AG20443 (cell line): ENCODE data around the gene ANKRD10.
A peak's percentile ranks its signal among the peaks of the same experiment; 100 is the strongest.
"Not testable (repeated sequence)": the region's sequence is repeated elsewhere in the genome, so short reads cannot be mapped to it uniquely, and the experiment has no call there.

Source experiments
- DNase-seq: peaks from one replicate; pipeline ENCODE4 v3.0.0; 2012; ENCODE audit warnings: low spot score, mixed read lengths

The ANKRD10 gene

GRCh38 chr13:110915057-110915873 lies at the start of gene ANKRD10:
TSS of gene ANKRD10 (minus strand) at chr13:110915069. CDS start at chr13:110914934, 135 bp downstream.
- peak; percentile 99 for DNase-seq

- no peak for DNase-seq
Measured at GRCh38 chr13:110964229-110965037, 49.6 kb upstream of the ANKRD10 start.

DNA sequence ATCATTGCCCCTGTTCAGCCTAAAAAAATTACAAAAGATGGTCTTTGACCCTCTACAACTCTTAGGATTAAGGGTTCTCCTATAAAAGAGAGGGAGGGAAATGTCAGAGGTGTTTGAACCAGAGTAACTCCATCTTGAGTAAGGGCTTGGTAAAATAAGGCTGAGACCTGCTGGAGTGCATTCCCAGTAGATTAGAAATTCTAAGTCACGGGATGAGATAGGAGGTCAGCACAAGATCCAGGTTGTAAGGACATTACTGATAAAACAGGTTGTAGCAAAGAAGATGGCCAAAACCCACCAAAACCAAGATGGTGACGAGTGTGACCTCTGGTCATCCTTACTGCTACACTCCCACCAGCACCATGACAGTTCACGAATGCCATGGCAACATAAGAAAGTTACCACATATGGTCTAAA lies 48.7 kb upstream of the ANKRD10 start:
- DNase-seq: no peak

DNA sequence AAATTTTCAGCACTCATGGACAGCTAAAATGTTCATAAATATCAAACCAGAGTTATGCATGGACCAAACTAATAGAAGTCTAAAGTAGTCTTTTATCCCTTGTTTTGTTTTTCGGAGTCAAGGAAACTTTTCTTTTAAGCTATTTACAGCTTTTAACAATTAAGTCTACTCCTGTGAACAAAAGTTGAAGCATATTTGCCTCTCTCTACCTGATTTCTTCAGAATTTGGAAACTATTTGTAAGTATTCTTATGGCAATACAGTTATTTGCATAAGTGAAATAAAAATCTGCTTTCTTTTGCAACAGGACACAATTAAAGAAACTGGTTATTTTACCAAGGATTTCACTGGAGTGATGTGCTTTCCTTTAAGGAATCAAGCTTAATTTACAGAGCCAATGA lies 47.1 kb upstream of the ANKRD10 start:
- no peak for DNase-seq

GRCh38 chr13:110960204-110960603 lies 45.3 kb upstream of the ANKRD10 start:
- DNase-seq: no peak

GRCh38 chr13:110957931-110958330 lies 43.1 kb upstream of the ANKRD10 start:
- no peak for DNase-seq

DNA sequence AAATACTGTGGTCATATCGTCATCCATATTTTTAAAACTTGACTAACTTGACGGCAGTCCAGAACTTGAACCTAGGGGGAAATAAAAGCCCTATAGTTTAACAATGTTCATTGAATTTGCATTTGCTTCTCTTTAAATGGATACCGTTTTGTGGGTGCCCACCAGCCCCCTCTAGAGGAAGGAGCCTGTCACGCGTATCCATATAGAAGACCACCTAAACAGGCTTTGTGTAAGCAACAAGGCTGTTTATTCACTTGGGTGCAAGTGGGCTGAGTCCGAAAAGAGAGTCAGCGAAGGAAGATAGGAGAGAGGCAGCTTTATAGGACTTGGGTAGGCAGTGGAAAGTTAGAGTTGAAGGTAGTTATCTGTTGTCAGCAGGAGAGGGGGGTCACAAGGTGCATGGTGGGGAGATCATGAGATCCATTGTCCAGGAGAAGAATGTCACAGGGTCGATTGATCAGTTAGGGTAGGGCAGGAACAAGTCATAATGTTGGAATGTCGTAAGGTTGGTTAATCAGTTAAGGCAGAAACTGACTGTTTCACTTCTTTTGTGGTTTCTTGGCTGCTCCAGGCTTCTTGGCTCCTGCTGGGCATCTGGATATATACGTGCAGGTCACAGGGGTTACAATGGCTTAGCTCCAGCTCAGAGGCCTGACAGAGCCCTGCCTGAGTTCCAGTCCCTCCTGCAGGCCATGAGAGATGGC lies 42.5 kb upstream of the ANKRD10 start:
- no peak for DNase-seq

- DNase-seq: not testable (repeated sequence)
Measured at GRCh38 chr13:110956216-110956615, 41.3 kb upstream of the ANKRD10 start.

DNA sequence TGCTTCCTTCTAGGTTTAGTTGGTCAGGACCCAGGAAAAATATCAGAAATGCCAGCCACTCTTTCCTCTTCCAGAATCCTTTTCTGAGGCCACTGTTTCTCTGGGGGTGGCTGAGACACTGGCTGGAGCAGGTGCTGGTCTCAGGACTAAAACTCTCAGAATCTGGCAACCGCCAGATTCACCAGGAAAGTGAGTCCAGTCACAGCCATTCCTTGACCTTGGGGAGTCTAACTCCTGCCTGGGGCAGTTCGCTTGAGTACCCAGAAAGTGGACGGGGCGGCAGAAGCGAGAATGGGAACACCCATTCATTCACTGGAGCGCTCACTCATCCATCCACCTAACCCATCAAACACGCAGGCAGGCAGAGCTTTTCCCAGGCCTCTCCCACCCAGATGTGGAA lies 40.7 kb upstream of the ANKRD10 start:
- not testable (repeated sequence) for DNase-seq

DNA sequence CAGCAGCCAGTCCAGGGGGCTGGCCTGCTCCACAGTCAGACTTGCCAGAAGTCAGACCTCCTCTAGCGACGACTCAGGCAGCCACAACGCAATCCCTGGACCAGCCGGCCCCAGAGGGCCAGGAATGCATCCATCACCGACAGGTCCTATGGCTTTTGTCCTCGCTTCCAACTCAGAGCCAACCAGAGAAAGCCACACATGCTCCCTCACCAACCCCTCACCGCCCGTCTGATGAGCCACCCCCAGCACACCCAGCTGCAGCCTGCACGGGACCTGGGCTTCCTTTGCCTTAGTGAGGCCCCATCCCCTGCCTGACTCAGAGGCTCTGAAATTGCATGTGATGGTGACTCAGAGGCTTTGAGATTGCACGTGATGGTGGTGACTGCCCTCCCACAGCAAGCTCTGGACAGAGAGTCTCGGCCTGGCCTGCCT lies 40.2 kb upstream of the ANKRD10 start:
- peak; percentile 84 for DNase-seq

DNA sequence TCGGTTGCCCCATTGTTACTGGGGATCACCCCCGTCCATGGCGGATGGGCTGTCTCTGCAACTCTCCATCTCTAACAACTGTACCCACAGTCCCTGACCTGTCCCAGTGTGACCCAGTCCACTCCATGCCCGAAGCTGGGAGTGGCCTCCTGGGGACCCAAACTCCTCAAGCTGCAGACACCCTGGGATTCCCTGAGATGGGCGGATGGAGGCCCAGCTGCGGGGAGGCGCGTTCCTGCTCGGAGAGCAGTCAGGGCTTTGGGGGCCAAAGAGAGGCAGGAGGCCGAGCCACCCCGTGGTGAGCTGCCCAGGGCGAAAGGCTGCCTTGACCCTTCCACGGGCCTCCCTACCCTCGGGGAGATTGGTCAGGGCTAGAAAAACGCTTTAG lies 39.7 kb upstream of the ANKRD10 start:
- not testable (repeated sequence) for DNase-seq

- no peak for DNase-seq
Measured at GRCh38 chr13:110953833-110954532, 39.1 kb upstream of the ANKRD10 start.

GRCh38 chr13:110953416-110953815 lies 38.5 kb upstream of the ANKRD10 start:
- no peak for DNase-seq

DNA sequence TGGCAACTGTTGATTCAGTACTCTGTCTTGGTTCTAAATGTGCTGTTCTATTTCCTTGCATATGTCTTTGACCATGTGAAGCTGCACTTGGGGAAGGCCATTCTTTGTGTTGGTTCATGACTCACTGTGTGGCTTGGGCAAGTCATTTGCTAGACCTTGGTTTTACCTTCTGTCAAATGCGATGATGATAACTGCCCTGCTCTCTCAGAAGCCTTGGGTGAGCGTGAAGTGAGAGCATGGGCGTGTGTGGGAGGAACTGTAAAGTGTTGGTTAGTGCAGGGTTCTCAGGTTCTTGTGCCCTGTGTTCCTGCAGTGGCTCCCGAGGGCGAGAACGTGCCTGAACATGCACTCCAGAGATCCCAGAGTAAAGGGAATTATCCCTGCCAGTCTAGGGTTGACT lies 37.3 kb upstream of the ANKRD10 start:
- not testable (repeated sequence) for DNase-seq

GRCh38 chr13:110950819-110951570 lies 36.1 kb upstream of the ANKRD10 start:
- no peak for DNase-seq

DNA sequence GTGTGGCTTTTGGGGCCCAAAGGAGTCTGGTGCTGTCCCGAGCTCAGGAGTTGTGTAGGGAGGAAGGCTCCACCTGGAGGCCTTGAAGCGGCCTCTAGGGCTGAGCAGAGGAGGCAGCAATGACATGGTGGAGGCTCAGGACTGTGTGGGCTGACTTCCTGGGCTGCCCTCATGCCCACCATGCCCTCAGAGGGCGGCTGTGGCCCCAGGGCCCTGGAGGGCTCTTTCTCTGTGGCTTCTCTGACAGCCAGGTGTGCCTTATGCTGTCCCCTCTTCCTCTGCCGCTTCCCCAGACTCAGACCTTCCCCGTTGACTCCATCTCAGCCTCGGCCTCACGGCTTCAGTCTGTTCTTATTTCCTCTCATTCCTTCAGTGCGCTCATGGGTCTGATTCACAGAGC lies 35.5 kb upstream of the ANKRD10 start:
- no peak for DNase-seq

GRCh38 chr13:110949628-110950027 lies 34.8 kb upstream of the ANKRD10 start:
- no peak for DNase-seq

GRCh38 chr13:110949116-110949515 lies 34.2 kb upstream of the ANKRD10 start:
- DNase-seq: no peak

DNA sequence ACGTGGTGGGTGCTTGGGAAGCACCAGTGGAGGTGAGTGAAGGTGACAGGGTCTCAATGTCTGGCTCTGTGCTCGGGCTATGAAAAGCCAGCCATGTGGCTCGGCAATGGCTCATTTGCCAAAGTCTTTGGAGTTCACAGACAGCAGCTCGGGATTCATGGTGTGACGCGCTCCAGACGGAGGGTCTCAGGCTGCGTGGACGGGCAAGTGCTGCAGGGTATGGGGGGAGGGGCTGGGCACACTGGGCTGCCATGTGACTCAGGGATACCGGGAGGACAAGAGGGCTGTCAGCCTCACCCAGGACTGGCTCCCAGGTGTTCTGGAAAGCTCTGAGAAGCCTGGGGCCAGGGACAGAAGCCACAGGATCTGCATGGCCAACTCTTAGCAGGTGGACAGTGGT lies 32.5 kb upstream of the ANKRD10 start:
- DNase-seq: not testable (repeated sequence)

DNA sequence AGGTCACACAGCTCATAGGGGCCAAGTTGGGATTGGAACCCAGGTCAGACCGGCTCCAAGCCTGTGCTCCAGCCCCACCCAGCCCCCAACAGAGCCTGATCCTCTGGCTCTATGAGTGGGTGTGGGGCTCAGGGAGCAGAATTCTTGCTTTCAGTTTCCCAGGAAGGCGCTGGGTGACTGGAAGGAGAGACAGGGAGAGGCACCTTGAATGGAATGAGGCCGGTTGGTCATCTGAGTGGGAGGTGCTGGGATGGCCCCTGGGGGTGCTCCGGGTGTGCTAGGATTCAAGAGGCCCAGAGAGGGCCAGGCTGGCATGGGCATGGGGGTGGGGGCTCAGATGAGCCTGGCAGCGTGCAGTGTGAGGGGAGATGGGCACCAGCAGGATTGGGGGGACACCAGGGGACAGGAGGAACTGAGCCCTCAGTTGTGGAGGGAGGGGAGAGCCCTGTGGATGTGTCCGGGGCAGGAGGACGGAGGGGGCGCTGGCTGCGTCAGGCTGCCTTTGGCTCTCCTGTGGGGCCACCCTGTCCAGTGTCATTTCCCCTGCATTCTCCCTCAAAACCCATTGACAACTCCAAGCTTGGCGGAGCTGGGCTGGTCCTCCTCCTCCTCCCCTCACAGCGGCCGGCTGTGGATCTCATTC lies 31.2 kb upstream of the ANKRD10 start:
- DNase-seq: no peak
